ENCODE measurements around the gene PNKD.
"Not testable (repeated sequence)": the region's sequence is repeated elsewhere in the genome, so short reads cannot be mapped to it uniquely, and the experiment has no call there.

The PNKD gene

DNA sequence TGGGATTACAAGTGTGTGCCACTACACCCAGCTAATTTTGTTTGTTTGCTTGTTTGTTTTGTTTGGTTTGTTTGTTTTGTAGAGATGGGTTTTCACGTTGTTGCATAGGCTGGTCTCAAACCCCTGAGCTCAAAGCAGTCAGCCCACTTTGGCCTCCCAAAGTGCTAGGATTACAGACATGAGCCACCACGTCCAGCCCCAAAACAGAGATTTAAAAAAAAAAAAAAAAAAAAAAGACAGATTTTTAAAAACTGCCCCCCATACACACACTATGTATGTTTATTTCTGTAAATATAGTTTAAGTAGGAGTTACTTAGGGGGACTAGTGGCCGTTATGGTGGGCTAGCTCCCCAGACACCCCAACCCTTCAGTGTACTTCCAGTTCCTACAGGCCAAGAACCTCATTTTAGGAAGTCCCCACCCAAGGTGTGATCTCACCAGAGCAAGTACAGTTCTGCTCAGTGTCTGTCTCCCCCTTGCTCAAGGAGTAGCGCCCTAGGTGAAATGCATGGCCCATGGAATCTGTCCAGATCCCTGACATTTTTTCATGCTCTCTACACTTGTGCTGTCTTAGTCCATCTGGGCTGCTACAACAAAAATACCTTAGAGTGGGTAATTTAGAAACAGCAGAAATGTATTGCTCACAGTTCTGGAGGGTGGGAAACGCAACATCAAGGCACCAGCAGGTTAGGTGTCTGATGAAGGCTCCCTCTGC, 23.6 kb downstream of the PNKD start:
- DNase-seq = no peak

DNA sequence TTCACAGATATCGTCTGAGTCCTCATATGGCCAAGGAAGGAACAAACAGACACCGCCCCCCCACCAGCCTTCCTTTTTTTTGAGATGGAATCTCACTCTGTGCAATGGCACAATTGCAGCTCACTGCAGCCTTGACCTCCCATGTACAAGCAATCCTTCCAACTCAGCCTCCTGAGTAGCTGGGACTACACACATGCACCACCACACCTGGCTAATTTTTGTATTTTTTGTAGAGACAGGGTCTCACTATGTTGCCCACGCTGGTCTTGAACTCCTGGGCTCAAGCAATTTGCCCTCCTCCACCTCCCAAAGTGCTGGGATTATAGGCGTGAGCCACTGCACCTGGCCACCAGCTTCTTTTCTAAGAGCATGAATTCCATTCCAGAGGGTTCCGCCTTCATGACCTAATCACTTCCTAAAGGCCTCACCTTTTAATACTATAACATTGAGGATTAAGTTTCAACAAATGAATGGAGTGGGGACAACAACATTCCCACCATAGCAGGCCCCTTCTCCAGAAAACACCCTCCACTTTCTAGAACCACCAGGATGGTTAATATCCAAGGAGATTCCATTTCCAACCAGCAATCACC, 24.2 kb downstream of the PNKD start:
- no peak for DNase-seq

DNA sequence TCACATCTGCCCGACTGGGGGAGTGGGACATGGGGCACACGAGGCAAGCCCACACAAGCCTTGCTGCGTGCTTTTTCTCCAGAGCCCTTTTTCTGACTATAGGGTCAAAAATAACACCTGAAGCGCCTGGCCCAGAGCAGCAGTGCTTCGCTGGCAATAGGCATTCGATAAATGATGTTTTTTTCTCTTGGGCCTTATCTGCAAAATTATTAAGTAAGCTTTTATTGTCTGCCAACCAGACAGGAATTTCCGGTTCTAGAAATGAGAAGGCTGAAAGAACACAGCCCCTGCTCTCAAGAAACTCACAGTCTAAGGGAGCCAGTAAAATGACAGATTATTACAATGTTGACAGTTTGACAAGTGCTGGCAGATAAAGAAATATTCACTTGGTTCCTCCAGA, 24.7 kb downstream of the PNKD start:
- DNase-seq = no peak

DNA sequence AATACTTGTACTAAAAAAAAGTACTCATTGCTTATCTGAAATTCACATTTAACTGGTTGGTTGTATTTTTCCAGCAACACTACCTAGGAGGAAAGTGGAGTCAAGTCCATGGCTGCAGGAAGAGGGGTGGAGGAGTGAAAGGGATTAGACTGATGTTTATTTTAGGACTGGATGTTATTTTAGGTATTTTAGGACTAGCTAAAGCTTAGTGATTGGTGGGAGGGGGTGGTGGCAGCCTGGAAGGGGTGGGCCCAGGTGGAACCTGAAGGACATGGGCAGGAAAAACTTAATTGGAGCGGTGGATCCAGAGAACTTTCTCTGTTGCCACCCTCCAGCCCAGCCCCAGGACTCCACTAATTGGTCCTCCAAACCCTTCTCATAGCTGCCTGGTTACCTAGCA, 25.9 kb downstream of the PNKD start:
- no peak for DNase-seq

- no peak for DNase-seq
Measured at GRCh38 chr2:218296847-218297246, 26.5 kb downstream of the PNKD start.

DNA sequence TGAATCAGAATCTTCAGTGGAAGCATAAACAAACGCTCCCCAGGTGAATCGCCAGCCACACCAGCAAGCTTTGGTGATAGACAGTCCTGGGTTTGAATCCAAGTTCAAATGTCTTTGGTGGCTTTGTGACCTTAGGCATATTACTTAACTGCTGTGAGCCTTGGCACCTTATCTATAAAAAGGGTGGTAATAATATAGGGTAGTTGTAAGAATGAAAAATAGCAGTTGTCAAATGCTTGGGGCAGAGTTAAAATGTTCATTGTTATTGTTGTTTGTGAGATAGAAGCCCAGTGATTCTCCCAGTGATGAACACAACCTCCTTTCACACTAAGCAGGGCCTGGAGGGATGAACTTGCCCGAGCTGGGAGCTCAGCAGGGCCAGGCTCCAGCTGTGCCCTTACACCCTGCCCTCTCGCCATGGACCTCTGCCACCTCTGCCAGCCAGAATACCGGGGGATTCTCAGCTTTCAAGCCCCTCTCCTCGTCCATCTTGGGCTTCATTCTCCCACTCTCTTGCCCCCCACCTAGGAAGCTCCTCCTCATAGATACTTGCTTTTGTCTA, 28.1 kb downstream of the PNKD start:
- no peak for DNase-seq

DNA sequence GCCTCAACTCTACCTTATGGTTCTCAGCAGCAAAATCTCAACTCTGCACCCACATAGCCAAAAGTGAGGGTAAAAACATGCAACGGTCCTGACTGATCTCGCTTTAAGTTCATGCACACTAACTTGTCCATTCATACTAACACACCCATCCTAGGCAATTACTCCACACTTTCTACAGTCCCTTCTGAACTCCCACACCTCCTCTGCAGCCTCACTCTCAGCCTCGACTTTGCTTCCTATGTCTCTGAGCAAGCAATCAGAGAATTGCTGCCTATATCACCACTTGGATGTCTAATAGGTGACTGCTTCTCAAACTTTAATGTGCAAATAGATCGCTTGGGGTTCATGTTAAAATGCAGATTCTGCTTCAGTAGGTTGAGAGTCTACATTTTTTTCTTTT, 29.8 kb downstream of the PNKD start:
- no peak for DNase-seq

DNA sequence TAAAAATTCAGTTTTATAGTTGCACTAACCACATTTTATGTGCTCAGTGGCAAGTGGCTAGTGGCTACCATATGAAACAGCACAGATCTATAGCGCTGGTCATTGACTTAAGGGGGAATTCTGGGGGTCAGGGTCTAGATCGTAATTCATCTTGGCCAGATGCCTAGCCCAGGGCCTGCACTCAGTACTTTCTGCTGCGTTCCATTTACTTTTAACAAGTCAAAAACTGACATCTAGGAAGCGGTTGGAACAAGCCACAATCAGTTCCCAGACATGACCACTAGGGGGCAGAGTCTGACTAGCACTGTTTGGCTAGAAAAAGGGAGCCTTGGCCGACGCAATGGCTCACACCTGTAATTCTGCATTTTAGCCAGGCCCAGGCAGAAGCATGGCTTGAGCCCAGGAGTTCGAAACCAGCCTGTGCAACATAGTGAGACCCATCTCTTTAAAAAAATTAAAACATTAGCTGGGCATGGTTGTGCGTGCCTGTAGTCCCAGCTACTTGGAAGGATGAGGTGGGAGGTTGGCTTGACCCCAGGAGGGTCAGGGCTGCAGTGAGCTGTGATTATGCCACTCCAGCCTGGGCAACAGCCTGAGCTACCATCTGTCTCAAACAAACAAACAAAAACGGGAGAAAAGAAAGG, 31.0 kb downstream of the PNKD start:
- DNase-seq = peak; percentile 80

GRCh38 chr2:218305383-218305782, 35.1 kb downstream of the PNKD start:
- no peak for DNase-seq

DNA sequence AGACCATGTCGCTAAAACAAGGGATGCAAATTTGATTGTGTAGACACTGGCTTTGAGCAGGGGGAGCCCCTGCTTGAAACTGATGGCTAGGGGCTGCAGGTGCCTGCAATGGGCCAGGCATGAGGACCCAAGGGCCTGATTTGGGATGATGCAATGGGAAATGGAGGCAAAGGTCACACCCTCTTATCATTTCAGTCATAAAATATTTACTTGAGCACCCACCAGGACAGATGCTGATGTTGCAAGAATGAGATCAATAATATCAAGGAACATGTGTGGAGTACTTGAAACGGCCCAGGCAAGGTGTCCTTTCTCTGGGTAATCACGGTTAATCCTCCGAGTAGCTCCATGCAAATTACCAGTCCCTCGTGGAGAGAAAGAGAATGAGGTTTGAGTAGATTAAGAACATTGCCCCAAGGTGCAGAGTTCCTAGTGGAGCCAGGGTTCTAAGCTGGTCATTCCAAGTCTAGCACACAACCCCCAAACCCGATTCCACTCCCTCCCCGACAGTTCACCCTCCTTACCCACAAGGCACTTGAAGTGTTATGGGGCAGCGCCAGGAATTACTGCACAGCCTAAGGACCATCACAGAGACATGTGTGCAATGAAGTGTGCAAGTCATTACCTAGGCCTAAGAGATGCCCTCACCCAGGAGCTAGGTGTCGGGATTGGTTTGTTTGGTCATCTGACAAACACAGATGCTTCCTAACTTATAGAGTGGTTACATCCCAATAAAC, 36.0 kb downstream of the PNKD start:
- no peak for DNase-seq

DNA sequence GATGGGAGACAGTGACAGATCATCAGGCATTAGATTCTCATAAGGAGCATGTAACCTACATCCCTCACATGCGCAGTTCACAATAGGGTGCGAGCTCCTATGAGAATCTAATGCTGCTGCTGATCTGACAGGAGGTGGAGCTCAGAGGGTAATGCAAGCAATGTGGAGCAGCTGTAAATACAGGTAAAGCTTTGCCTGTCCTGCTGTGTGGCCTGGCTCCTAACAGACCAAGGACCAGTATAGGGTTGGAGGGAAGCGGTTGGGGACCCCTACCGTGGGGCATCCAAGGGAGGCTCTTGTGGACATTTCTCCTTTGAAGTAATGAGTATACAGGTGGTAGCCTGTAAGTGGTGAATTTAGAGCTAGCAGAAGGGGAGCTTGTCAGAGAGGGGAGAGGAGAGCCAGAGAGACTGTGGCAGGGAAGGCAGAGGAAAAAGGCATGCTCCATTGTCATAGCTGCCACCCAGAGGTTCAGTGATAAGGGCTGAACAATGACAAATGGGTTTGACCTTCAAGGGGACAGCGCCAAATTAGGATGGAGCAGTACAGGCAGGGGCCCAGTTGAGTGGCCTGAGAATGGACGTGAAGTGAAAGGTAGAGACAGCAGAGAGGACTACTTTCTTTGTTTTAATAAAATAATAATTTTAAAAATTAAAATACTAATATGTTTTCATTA, 37.2 kb downstream of the PNKD start:
- no peak for DNase-seq

DNA sequence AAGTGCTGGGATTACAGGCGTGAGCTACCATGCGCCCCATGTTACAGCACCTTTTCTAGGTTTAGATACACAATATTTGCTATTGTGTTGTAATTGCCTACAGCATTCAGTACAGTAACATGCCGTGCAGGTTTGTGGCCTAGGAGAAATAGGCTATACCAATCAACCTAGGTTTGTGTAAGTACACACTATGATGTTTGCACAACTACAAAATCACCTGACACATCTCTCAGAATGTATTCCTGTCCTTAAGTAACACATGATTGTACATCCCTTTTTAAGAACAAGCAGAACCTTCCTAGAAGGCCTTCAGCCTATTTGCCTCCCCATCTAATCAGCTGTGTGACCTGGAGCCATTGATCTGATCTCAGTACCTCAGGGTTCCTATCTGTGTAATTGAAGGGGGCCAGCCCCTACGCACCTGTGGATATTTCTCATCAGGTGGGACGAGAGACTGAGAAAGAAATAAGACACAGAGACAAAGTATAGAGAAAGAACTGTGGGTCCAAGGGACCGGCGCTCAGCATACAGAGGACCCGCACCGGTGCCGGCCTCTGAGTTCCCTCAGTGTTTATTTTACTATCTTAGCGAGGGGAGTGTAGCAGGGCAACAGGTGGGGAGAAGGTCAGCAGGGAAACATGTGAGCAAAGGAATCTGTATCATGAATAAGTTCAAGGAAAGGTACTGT, 40.7 kb downstream of the PNKD start:
- no peak for DNase-seq

DNA sequence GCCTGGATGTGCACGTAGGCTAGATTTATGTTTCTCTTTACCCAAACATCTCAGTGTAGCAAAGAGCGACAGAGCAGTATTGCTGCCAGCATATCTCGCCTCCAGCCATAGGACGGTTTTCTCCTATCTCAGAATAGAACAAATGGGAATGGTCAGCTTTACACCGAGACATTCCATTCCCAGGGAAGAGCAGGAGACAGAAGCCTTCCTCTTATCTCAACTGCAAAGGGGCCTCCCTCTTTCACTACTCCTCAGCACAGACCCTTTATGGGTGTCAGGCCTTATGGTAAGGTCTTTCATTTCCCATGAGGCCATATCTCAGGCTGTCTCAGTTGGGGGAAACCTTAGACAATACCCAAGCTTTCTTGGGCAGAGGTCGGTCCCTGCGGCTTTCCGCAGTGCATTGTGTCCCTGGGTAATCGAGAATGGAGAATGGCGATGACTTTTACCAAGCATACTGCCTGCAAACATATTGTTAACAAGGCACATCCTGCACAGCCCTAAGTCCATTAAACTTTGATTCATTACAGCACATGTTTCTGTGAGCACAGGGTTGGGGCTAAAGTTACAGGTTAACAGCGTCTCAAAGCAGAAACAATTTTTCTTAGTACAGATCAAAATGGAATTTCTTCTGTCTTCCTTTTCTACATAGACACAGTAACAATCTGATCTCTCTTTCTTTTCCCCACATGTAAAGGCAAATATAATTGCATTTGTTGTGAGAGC, 41.4 kb downstream of the PNKD start:
- DNase-seq = not testable (repeated sequence)

DNA sequence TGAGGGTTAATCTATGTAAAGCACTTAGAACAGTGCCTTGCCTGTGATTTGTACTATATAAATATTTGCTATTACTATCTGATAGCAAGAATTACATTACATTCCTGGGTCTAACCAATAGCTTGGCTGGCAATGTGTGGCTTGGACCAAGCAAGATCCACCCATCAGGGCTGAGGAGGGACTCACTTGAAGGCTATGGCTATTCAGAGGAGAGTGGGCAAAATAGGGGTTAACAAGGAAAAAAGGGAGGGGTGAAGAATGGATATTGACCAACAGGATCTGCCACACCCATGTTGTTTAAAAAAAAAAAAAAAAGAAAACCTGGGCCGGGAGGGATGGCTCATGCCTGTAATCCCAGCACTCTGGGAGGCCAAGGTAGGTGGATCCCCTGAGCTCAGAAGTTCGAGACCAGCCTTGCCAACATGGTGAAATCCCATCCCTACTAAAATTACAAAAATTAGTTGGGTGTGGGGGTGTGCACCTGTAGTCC, 42.0 kb downstream of the PNKD start:
- DNase-seq = no peak

- DNase-seq = no peak
Measured at GRCh38 chr2:218313356-218313755, 43.0 kb downstream of the PNKD start.

GRCh38 chr2:218314764-218315163, 44.4 kb downstream of the PNKD start:
- DNase-seq = not testable (repeated sequence)

DNA sequence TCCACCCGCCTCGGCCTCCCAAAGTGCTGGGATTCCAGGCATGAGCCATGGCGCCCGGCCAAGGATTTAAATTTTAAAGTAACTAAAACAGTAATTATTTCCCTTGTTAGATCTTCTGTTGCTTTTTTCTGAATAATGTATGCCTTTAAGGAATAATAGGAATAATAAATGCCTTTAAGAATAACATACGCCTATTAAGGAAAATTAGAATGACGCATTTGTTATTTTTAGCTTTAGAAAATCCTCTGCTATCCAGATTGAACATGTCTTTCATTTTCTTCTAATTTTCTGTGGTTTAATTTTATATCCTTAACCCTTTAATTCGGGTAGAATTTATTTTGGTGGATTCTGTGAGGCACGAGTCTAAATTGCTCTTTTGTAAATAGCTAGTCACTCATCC, 45.1 kb downstream of the PNKD start:
- no peak for DNase-seq

- no peak for DNase-seq
Measured at GRCh38 chr2:218317303-218317630, 46.9 kb downstream of the PNKD start.

DNA sequence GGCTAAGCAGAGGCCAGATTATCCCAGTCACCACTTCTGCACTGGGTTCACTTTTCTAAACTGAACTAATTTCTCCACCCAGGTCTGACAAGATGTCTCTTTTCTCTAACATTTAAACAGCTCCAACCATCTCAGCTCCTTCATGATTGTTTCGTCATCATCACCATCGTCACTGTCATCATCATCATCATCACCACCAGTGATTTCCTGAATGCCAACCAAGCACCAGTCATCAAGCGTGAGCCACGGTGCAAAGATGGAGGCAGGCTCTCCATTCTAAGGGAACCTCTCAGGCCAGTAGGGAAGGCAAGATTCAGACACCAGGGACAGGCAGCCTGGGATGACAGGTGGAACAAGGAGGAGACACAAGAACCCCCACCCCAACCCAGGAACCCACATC, 47.5 kb downstream of the PNKD start:
- no peak for DNase-seq

GRCh38 chr2:218318241-218318640, 47.9 kb downstream of the PNKD start:
- DNase-seq = no peak

- DNase-seq = no peak
Measured at GRCh38 chr2:218319813-218320365, 49.6 kb downstream of the PNKD start.

Measured in NCI-H1105 (cell line).